SU-DHL-6 (cell line): ENCODE data around the gene DNAI4.

Source experiments
- H2AFZ ChIP-seq: fragments of 200-600 bp; sonication (generic); 2 replicates; pipeline ENCODE4 v1.6.1; 2014; ENCODE audit warnings: low read depth, mild to moderate bottlenecking, moderate library complexity, mixed read lengths, antibody characterized with exemption, low read length; ENCODE audit not compliant: severe bottlenecking
- H3F3A ChIP-seq: fragments of 200-600 bp; shearing (Covaris generic); 2 replicates; pipeline ENCODE4 v1.6.0; 2016; ENCODE audit warnings: antibody characterized with exemption, mild to moderate bottlenecking; ENCODE audit not compliant: insufficient read depth
- H3K27ac ChIP-seq: fragments of 200-600 bp; sonication (generic); 2 replicates; pipeline ENCODE4 v1.5.1; 2016; ENCODE audit warnings: low read depth, mild to moderate bottlenecking, low read length, moderate library complexity, mixed read lengths
- H3K27me3 ChIP-seq: fragments of 200-600 bp; sonication (generic), shearing (Covaris generic); 2 replicates; pipeline ENCODE4 v1.6.0; 2014; ENCODE audit warnings: mild to moderate bottlenecking, low read length
- H3K36me3 ChIP-seq: fragments of 200-600 bp; sonication (generic); 2 replicates; pipeline ENCODE4 v1.6.1; 2014; ENCODE audit warnings: mild to moderate bottlenecking, low read length, mixed read lengths
- H3K4me2 ChIP-seq: fragments of 300-600, 200-600 bp; shearing (Covaris generic), sonication (generic); 2 replicates; pipeline ENCODE4 v1.6.0; 2014; ENCODE audit warnings: low read length, low read depth, mild to moderate bottlenecking; ENCODE audit not compliant: poor library complexity, severe bottlenecking
- H3K4me3 ChIP-seq: fragments of 200-600 bp; sonication (generic); 2 replicates; pipeline ENCODE4 v1.5.1; 2014; ENCODE audit warnings: antibody characterized with exemption, low read length, mild to moderate bottlenecking, mixed read lengths; ENCODE audit not compliant: insufficient read depth, poor library complexity, severe bottlenecking
- H3K79me2 ChIP-seq: fragments of 200-600 bp; sonication (generic); 2 replicates; pipeline ENCODE4 v1.6.1; 2014; ENCODE audit warnings: mild to moderate bottlenecking, low read length, moderate library complexity; ENCODE audit not compliant: insufficient read depth
- H3K9ac ChIP-seq: fragments of 200-600 bp; sonication (generic); 2 replicates; pipeline ENCODE4 v1.7.0; 2014; ENCODE audit warnings: mild to moderate bottlenecking, low read length
- H3K9me2 ChIP-seq: fragments of 200-600 bp; sonication (generic); replicated peaks from 2 replicates; pipeline ENCODE4 v1.6.1; 2014; ENCODE audit warnings: low read length; ENCODE audit not compliant: insufficient read depth
- H3K9me3 ChIP-seq: fragments of 200-600 bp; sonication (generic); 2 replicates; pipeline ENCODE4 v1.6.1; 2014; ENCODE audit warnings: low read length, mixed read lengths; ENCODE audit not compliant: insufficient read depth
- H4K20me1 ChIP-seq: fragments of 200-600 bp; sonication (generic); 2 replicates; pipeline ENCODE4 v1.6.1; 2014; ENCODE audit warnings: low read depth, mild to moderate bottlenecking, antibody characterized with exemption, low read length, moderate library complexity, mixed read lengths
- CTCF ChIP-seq: fragments of 200-600 bp; sonication (generic); IDR thresholded peaks from one replicate; pipeline ENCODE4 v1.5.1; 2017; ENCODE audit warnings: antibody characterized with exemption, mild to moderate bottlenecking, low read length, moderate library complexity; ENCODE audit not compliant: insufficient read depth, poor library complexity, severe bottlenecking
- EZH2phosphoT487 ChIP-seq: fragments of 200-600 bp; sonication (generic), shearing (Covaris generic); conservative IDR thresholded peaks from 2 replicates; pipeline ENCODE4 v1.6.1; 2018; ENCODE audit warnings: mild to moderate bottlenecking, antibody characterized with exemption, low read length, moderate library complexity, mixed read lengths

The DNAI4 gene

GRCh38 chr1:66925944-66926343 lies 1.3 kb upstream of the DNAI4 start:
- no peaks in the 10 kb centered on the region for H4K20me1 ChIP-seq
- TF ChIP-seq EZH2phosphoT487, result no peak
- TF ChIP-seq CTCF, result no peak
- H3K36me3 ChIP-seq, result no peaks in the 10 kb centered on the region
- peaks cover 31% of the 10 kb centered on the region for H3F3A ChIP-seq
- peaks cover 44% of the 10 kb centered on the region for H3K79me2 ChIP-seq
- no peaks in the 10 kb centered on the region for H3K27me3 ChIP-seq
- H2AFZ ChIP-seq, result no peak overlapping the region
- H3K9ac ChIP-seq, result peak overlapping the region; percentile 85
- H3K9me2 ChIP-seq, result no peaks in the 10 kb centered on the region
- no peak overlapping the region for H3K27ac ChIP-seq
- no peaks in the 10 kb centered on the region for H3K9me3 ChIP-seq
- H3K4me2 ChIP-seq, result peak overlapping the region; percentile 88
- H3K4me3 ChIP-seq, result peak overlapping the region; percentile 83

GRCh38 chr1:66925558-66925910 lies 878 bp upstream of the DNAI4 start:
- Histone ChIP-seq H3K4me2 (peak overlapping the region; percentile 88), H3K79me2 (peaks cover 40% of the 10 kb centered on the region), H3K27me3 (no peaks in the 10 kb centered on the region), H3K9me3 (no peaks in the 10 kb centered on the region), H3K27ac (peak overlapping the region; percentile 76), H3K9ac (peak overlapping the region; percentile 85), H3K36me3 (no peaks in the 10 kb centered on the region), H4K20me1 (no peaks in the 10 kb centered on the region), H3F3A (peaks cover 31% of the 10 kb centered on the region), H2AFZ (peak overlapping the region; percentile 45), H3K9me2 (no peaks in the 10 kb centered on the region), H3K4me3 (peak overlapping the region; percentile 83)
- TF ChIP-seq EZH2phosphoT487 (no peak), CTCF (no peak)

GRCh38 chr1:66920543-66920942 lies 4.1 kb downstream of the DNAI4 start:
- H3K9me3 ChIP-seq, result no peaks in the 10 kb centered on the region
- H3F3A ChIP-seq, result no peaks in the 10 kb centered on the region
- H3K27ac ChIP-seq, result no peak overlapping the region
- H3K27me3 ChIP-seq, result no peaks in the 10 kb centered on the region
- H3K4me3 ChIP-seq, result no peak overlapping the region
- no peaks in the 10 kb centered on the region for H3K36me3 ChIP-seq
- no peak overlapping the region for H3K4me2 ChIP-seq
- H2AFZ ChIP-seq, result no peak overlapping the region
- TF ChIP-seq CTCF (no peak), EZH2phosphoT487 (no peak)
- no peaks in the 10 kb centered on the region for H4K20me1 ChIP-seq
- no peak overlapping the region for H3K9ac ChIP-seq
- no peaks in the 10 kb centered on the region for H3K9me2 ChIP-seq
- H3K79me2 ChIP-seq, result peaks cover 4% of the 10 kb centered on the region

DNA sequence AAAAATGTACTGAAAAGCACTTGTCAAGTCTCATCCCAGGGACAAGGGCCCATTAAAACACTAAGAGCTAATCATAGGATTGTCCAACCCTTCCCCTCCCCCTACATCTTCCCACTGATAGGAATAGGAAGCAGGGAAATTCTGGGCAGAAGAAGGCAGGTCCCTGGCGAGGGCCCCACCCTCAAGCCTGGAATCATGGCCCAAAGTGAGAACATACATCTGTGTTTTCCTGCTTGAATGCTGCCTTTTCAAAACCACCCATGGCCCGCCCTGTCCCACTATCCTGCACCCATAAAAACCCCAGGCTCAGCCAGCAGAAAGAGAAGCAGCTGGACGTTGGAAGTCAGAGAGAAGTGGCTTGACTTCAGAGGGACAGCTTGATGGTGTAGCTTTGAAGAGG lies 4.8 kb downstream of the DNAI4 start:
- no peaks in the 10 kb centered on the region for H3K27me3 ChIP-seq
- no peaks in the 10 kb centered on the region for H4K20me1 ChIP-seq
- H3K4me2 ChIP-seq, result no peak overlapping the region
- H3K36me3 ChIP-seq, result no peaks in the 10 kb centered on the region
- H3K79me2 ChIP-seq, result no peaks in the 10 kb centered on the region
- H3K4me3 ChIP-seq, result no peak overlapping the region
- no peak overlapping the region for H3K27ac ChIP-seq
- no peaks in the 10 kb centered on the region for H3K9me2 ChIP-seq
- no peak overlapping the region for H2AFZ ChIP-seq
- H3K9me3 ChIP-seq, result no peaks in the 10 kb centered on the region
- H3F3A ChIP-seq, result no peaks in the 10 kb centered on the region
- TF ChIP-seq EZH2phosphoT487 (no peak), CTCF (no peak)
- H3K9ac ChIP-seq, result no peak overlapping the region
